Measurements from ENCODE around the gene TRAF3IP3.

TRAF3IP3 gene

GRCh38 chr1:209784265-209785169 lies 28.7 kb downstream of the TRAF3IP3 start, which contains the start of gene C1orf74:
Gene C1orf74, minus strand, starts transcription at chr1:209784559. Its CDS starts 925 bp downstream, at chr1:209783634.
- Histone ChIP-seq H3K9me3 (ENCODE audit: control extremely low read depth in 1 of 5, control insufficient read depth in 4 of 5, insufficient read depth in 2 of 5, low read depth in 1 of 5, low read length in 4 of 5) (no peaks in the 10 kb centered on the region), H3K4me3 (ENCODE audit: control insufficient read depth in 1 of 7, extremely low read depth in 1 of 7, insufficient read depth in 4 of 7, low read depth in 2 of 7, low read length in 6 of 7) (peak within 1 kb of the TSS; percentile 68 to 98 (median 82)), H3K27me3 (replicated peaks in 2 of 5; ENCODE audit: control insufficient read depth in 4 of 5, insufficient read depth in 5 of 5, low read length in 4 of 5) (peaks cover 0 to 5% (median 0%) of the 10 kb centered on the region in 5 experiments), H3K36me3 (ENCODE audit: control insufficient read depth in 4 of 4, insufficient read depth in 4 of 4, low read length in 3 of 4) (peaks cover 6 to 34% (median 18%) of the 10 kb centered on the region in 4 experiments), H3K4me1 (ENCODE audit: control extremely low read depth in 1 of 4, control insufficient read depth in 4 of 4, insufficient read depth in 4 of 4, low read length in 3 of 4) (peaks cover 6 to 18% (median 11%) of the 10 kb centered on the region in 4 experiments), H3K27ac (ENCODE audit: insufficient read depth in 1 of 2, low read depth in 1 of 2, low read length in 2 of 2, poor library complexity in 1 of 2, severe bottlenecking in 2 of 2) (peak within 1 kb of the TSS; percentile 52 to 86)
- peak; percentile 98 for DNase-seq
- CTCF ChIA-PET = interaction anchor here (0.7 to 1.6 kb wide), 6 partner anchors 10 to 43 kb away, joined by 3 to 4 read pairs (median 3); partner anchors contain the start of gene UTP25
- WGBS (ENCODE audit: insufficient coverage) = under 1% methylated on average over 37 of the region's 48 CpGs
- POLR2A ChIA-PET = no interaction called here

GRCh38 chr1:209785592-209785991 lies 29.7 kb downstream of the TRAF3IP3 start:
- Histone ChIP-seq H3K9me3 (ENCODE audit: control extremely low read depth in 1 of 5, control insufficient read depth in 4 of 5, insufficient read depth in 2 of 5, low read depth in 1 of 5, low read length in 4 of 5) (no peaks in the 10 kb centered on the region), H3K36me3 (ENCODE audit: control insufficient read depth in 4 of 4, insufficient read depth in 4 of 4, low read length in 3 of 4) (peaks cover 2 to 24% (median 13%) of the 10 kb centered on the region in 4 experiments), H3K27ac (ENCODE audit: insufficient read depth in 1 of 2, low read depth in 1 of 2, low read length in 2 of 2, poor library complexity in 1 of 2, severe bottlenecking in 2 of 2) (no peak overlapping the region), H3K4me1 (ENCODE audit: control extremely low read depth in 1 of 4, control insufficient read depth in 4 of 4, insufficient read depth in 4 of 4, low read length in 3 of 4) (peaks cover 6 to 18% (median 11%) of the 10 kb centered on the region in 4 experiments), H3K27me3 (replicated peaks in 2 of 5; ENCODE audit: control insufficient read depth in 4 of 5, insufficient read depth in 5 of 5, low read length in 4 of 5) (peaks cover 0 to 5% (median 0%) of the 10 kb centered on the region in 5 experiments), H3K4me3 (ENCODE audit: control insufficient read depth in 1 of 7, extremely low read depth in 1 of 7, insufficient read depth in 4 of 7, low read depth in 2 of 7, low read length in 6 of 7) (no peak overlapping the region)
- 100% methylated on average over 2 of the region's 4 CpGs for WGBS (ENCODE audit: insufficient coverage)
- POLR2A ChIA-PET = no interaction called here
- CTCF ChIA-PET = interaction anchor here (1.3 to 1.6 kb wide), 3 partner anchors 16 to 42 kb away, joined by 3 to 4 read pairs (median 3); partner anchors contain the start of gene UTP25
- DNase-seq = no peak

GRCh38 chr1:209786146-209786545 lies 30.3 kb downstream of the TRAF3IP3 start:
- Histone ChIP-seq H3K36me3 (ENCODE audit: control insufficient read depth in 4 of 4, insufficient read depth in 4 of 4, low read length in 3 of 4) (peaks cover 2 to 19% (median 10%) of the 10 kb centered on the region in 4 experiments), H3K27me3 (replicated peaks in 2 of 5; ENCODE audit: control insufficient read depth in 4 of 5, insufficient read depth in 5 of 5, low read length in 4 of 5) (peaks cover 0 to 5% (median 0%) of the 10 kb centered on the region in 5 experiments), H3K9me3 (ENCODE audit: control extremely low read depth in 1 of 5, control insufficient read depth in 4 of 5, insufficient read depth in 2 of 5, low read depth in 1 of 5, low read length in 4 of 5) (no peaks in the 10 kb centered on the region), H3K4me3 (ENCODE audit: control insufficient read depth in 1 of 7, extremely low read depth in 1 of 7, insufficient read depth in 4 of 7, low read depth in 2 of 7, low read length in 6 of 7) (no peak overlapping the region), H3K4me1 (ENCODE audit: control extremely low read depth in 1 of 4, control insufficient read depth in 4 of 4, insufficient read depth in 4 of 4, low read length in 3 of 4) (peaks cover 6 to 18% (median 11%) of the 10 kb centered on the region in 4 experiments), H3K27ac (ENCODE audit: insufficient read depth in 1 of 2, low read depth in 1 of 2, low read length in 2 of 2, poor library complexity in 1 of 2, severe bottlenecking in 2 of 2) (no peak overlapping the region)
- WGBS (ENCODE audit: insufficient coverage) = 59% methylated on average over 2 of the region's 4 CpGs
- peak in 1 of 3 donors; percentile 42 for DNase-seq
- ChIA-PET CTCF (interaction anchor here (0.7 kb wide), 1 partner anchor 37 kb away, joined by 3 read pairs; no protein-coding TSS in a partner anchor), POLR2A (no interaction called here)

GRCh38 chr1:209787551-209787950 lies 31.7 kb downstream of the TRAF3IP3 start:
- Histone ChIP-seq H3K4me1 (ENCODE audit: control extremely low read depth in 1 of 4, control insufficient read depth in 4 of 4, insufficient read depth in 4 of 4, low read length in 3 of 4) (peaks cover 6 to 18% (median 11%) of the 10 kb centered on the region in 4 experiments), H3K36me3 (ENCODE audit: control insufficient read depth in 4 of 4, insufficient read depth in 4 of 4, low read length in 3 of 4) (peaks cover 0 to 7% (median 3%) of the 10 kb centered on the region in 4 experiments), H3K4me3 (ENCODE audit: control insufficient read depth in 1 of 7, extremely low read depth in 1 of 7, insufficient read depth in 4 of 7, low read depth in 2 of 7, low read length in 6 of 7) (no peak overlapping the region), H3K27ac (ENCODE audit: insufficient read depth in 1 of 2, low read depth in 1 of 2, low read length in 2 of 2, poor library complexity in 1 of 2, severe bottlenecking in 2 of 2) (no peak overlapping the region), H3K27me3 (replicated peaks in 2 of 5; ENCODE audit: control insufficient read depth in 4 of 5, insufficient read depth in 5 of 5, low read length in 4 of 5) (peaks cover 0 to 7% (median 0%) of the 10 kb centered on the region in 5 experiments), H3K9me3 (ENCODE audit: control extremely low read depth in 1 of 5, control insufficient read depth in 4 of 5, insufficient read depth in 2 of 5, low read depth in 1 of 5, low read length in 4 of 5) (no peaks in the 10 kb centered on the region)
- WGBS (ENCODE audit: insufficient coverage) = 83% methylated on average over 1 of the region's 2 CpGs
- ChIA-PET POLR2A (no interaction called here), CTCF (interaction anchor here (0.7 to 1.4 kb wide), 4 partner anchors 13 to 43 kb away, joined by 3 read pairs; partner anchors contain the start of gene IRF6)
- peak in 1 of 3 donors; percentile 14 for DNase-seq

GRCh38 chr1:209789245-209789644 lies 33.4 kb downstream of the TRAF3IP3 start:
- Histone ChIP-seq H3K4me1 (ENCODE audit: control extremely low read depth in 1 of 4, control insufficient read depth in 4 of 4, insufficient read depth in 4 of 4, low read length in 3 of 4) (peaks cover 0 to 7% (median 3%) of the 10 kb centered on the region in 4 experiments), H3K27me3 (replicated peaks in 2 of 5; ENCODE audit: control insufficient read depth in 4 of 5, insufficient read depth in 5 of 5, low read length in 4 of 5) (peaks cover 0 to 7% (median 0%) of the 10 kb centered on the region in 5 experiments), H3K9me3 (ENCODE audit: control extremely low read depth in 1 of 5, control insufficient read depth in 4 of 5, insufficient read depth in 2 of 5, low read depth in 1 of 5, low read length in 4 of 5) (no peaks in the 10 kb centered on the region), H3K27ac (ENCODE audit: insufficient read depth in 1 of 2, low read depth in 1 of 2, low read length in 2 of 2, poor library complexity in 1 of 2, severe bottlenecking in 2 of 2) (no peak overlapping the region), H3K36me3 (ENCODE audit: control insufficient read depth in 4 of 4, insufficient read depth in 4 of 4, low read length in 3 of 4) (no peaks in the 10 kb centered on the region), H3K4me3 (ENCODE audit: control insufficient read depth in 1 of 7, extremely low read depth in 1 of 7, insufficient read depth in 4 of 7, low read depth in 2 of 7, low read length in 6 of 7) (no peak overlapping the region)
- CTCF ChIA-PET = interaction anchor here (0.6 kb wide), 1 partner anchor 43 kb away, joined by 3 read pairs; no protein-coding TSS in a partner anchor
- DNase-seq = no peak
- WGBS (ENCODE audit: insufficient coverage) = 89% methylated on average over 1 of the region's 1 CpG
- POLR2A ChIA-PET = no interaction called here

GRCh38 chr1:209790286-209791193 lies 34.7 kb downstream of the TRAF3IP3 start:
- ChIA-PET POLR2A (no interaction called here), CTCF (interaction anchor here (0.5 to 1.7 kb wide), 3 partner anchors 10 to 1568 kb away, joined by 3 to 6 read pairs (median 3); no protein-coding TSS in a partner anchor)
- H3K9me3 ChIP-seq (ENCODE audit: control extremely low read depth in 1 of 5, control insufficient read depth in 4 of 5, insufficient read depth in 2 of 5, low read depth in 1 of 5, low read length in 4 of 5) = no peaks in the 10 kb centered on the region
- WGBS (ENCODE audit: insufficient coverage) = 100% methylated on average over 9 of the region's 10 CpGs
- no peak for DNase-seq
- peaks cover 0 to 7% (median 0%) of the 10 kb centered on the region in 5 experiments for H3K27me3 ChIP-seq (replicated peaks in 2 of 5; ENCODE audit: control insufficient read depth in 4 of 5, insufficient read depth in 5 of 5, low read length in 4 of 5)
- no peak overlapping the region for H3K4me3 ChIP-seq (ENCODE audit: control insufficient read depth in 1 of 7, extremely low read depth in 1 of 7, insufficient read depth in 4 of 7, low read depth in 2 of 7, low read length in 6 of 7)
- H3K4me1 ChIP-seq (ENCODE audit: control extremely low read depth in 1 of 4, control insufficient read depth in 4 of 4, insufficient read depth in 4 of 4, low read length in 3 of 4) = no peaks in the 10 kb centered on the region
- no peaks in the 10 kb centered on the region for H3K36me3 ChIP-seq (ENCODE audit: control insufficient read depth in 4 of 4, insufficient read depth in 4 of 4, low read length in 3 of 4)
- H3K27ac ChIP-seq (ENCODE audit: insufficient read depth in 1 of 2, low read depth in 1 of 2, low read length in 2 of 2, poor library complexity in 1 of 2, severe bottlenecking in 2 of 2) = no peak overlapping the region
